ENCODE measurements around the gene CACNA2D4. TPM values are rescaled to one million over a fixed set of nuclear protein-coding genes. Genes with fewer than 3 reads are reported as not detected.

CACNA2D4 gene
- total and polyA plus RNA-seq, 8 donors = 1.5 to 6.5 (median 1.9) TPM

GRCh38 chr12:1873531-1874510 is 44.6 kb downstream of the CACNA2D4 start:
- Histone ChIP-seq H3K4me3 (no peak overlapping the region), H3K27ac (no peak overlapping the region), H3K27me3 (peaks cover 0 to 10% of the 10 kb centered on the region in 2 donors), H3K9me3 (no peaks in the 10 kb centered on the region), H3K36me3 (no peaks in the 10 kb centered on the region), H3K4me1 (no peaks in the 10 kb centered on the region)
- intact Hi-C loops (cut with DNase I) = no loop called here
- ATAC-seq (no peak), DNase-seq (no peak)
- TF ChIP-seq CTCF (IDR thresholded peaks at IDR 0.05) = no peak

DNA sequence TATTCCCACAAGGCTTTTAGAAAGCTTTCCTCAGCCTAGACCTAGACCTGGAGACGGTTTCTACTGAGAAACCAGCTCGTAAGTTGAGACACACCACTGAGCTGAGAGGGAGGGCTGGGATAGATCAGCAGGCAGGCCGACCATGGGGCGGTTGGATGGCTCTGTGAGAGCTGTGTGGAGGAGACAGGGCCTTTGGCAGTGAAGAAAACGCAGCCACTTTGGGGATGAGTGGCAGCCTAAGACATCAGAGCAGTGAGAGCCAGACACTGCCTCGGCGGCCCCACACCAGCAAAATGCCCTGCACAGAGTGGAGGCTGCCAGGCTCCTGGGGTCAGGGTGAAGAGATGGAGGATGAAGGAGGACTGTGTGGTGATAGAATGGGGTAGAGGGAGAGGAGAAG is 46.0 kb downstream of the CACNA2D4 start:
- intact Hi-C loops (cut with DNase I) = no loop called here
- DNase-seq (no peak), ATAC-seq (no peak)

GRCh38 chr12:1872001-1872400 is 46.5 kb downstream of the CACNA2D4 start:
- Histone ChIP-seq H3K9me3 (no peaks in the 10 kb centered on the region), H3K27me3 (peaks cover 0 to 16% of the 10 kb centered on the region in 2 donors), H3K4me3 (no peak overlapping the region), H3K36me3 (no peaks in the 10 kb centered on the region), H3K27ac (no peak overlapping the region), H3K4me1 (no peaks in the 10 kb centered on the region)
- TF ChIP-seq CTCF (IDR thresholded peaks at IDR 0.05) = no peak
- DNase-seq = no peak
- no peak for ATAC-seq
- intact Hi-C loops (cut with DNase I) = no loop called here

More for the DNA sequence above, 46.0 kb downstream of the CACNA2D4 start:
- Histone ChIP-seq H3K36me3 (no peaks in the 10 kb centered on the region), H3K27me3 (peaks cover 0 to 15% of the 10 kb centered on the region in 2 donors), H3K4me1 (no peaks in the 10 kb centered on the region), H3K9me3 (no peaks in the 10 kb centered on the region), H3K27ac (no peak overlapping the region), H3K4me3 (no peak overlapping the region)
- TF ChIP-seq CTCF (IDR thresholded peaks at IDR 0.05) = no peak

DNA sequence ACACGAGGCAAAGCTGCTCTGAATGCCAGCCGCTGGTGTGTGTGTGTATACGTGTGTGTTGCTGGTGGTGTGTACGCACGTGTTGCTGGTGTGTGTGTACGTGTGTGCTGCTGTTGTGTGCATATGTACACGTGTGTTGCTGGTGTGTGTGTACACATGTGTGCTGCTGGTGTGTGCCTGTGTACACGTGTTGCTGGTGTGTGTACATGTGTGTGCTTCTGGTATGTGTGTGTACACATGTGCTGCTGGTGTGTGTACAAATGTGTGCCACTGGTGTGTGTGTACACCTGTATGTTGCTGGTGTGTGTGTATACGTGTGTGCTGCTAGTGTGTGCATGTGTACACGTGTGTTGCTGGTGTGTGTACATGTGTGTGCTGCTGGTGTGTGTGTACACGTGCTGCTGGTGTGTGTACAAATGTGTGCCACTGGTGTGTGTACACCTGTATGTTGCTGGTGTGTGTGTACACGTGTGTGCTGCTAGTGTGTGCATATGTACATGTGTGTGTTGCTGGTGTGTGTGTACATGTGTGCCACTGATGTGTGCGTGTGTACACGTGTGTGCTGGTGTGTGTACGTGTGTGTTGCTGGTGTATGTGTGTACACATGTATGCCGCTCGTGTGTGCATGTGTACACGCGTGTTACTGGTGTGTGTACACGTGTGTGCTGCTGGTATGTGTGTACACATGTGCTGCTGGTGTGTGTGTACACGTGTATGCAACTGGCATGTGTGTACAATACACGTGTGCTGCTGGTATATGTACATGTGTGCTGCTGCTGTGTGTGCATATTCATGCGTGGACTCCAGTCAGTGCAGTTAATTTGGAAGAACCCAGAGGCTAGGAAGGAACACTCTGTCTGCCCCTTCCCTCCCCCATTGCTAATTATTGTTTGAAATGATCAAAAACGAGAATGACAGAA is 47.2 kb downstream of the CACNA2D4 start:
- no peak for DNase-seq

More for the DNA sequence above, 47.2 kb downstream of the CACNA2D4 start:
- H3K9me3 ChIP-seq = no peaks in the 10 kb centered on the region
- ATAC-seq = no peak
- TF ChIP-seq CTCF (IDR thresholded peaks at IDR 0.05) = no peak
- intact Hi-C loops (cut with DNase I) = no loop called here
- H3K27ac ChIP-seq = no peak overlapping the region
- H3K4me1 ChIP-seq = no peaks in the 10 kb centered on the region
- H3K27me3 ChIP-seq = peaks cover 0 to 17% of the 10 kb centered on the region in 2 donors
- H3K4me3 ChIP-seq = no peak overlapping the region
- H3K36me3 ChIP-seq = no peaks in the 10 kb centered on the region
